ENCODE results near the gene REEP3.

Gene REEP3

GRCh38 chr10:63628526-63629362, 107.5 kb downstream of the REEP3 start:
- Histone ChIP-seq H3K36me3 (replicated peaks) (no peaks in the 10 kb centered on the region), H3K4me3 (peak overlapping the region; percentile 0), H3K9me3 (no peaks in the 10 kb centered on the region), H3K27me3 (ENCODE audit: low read depth) (no peaks in the 10 kb centered on the region), H3K4me1 (peaks cover 19% of the 10 kb centered on the region)
- in situ Hi-C loops (cut with MboI; ENCODE audit: low sequenced_read_pairs) = no loop called here
- DNase-seq (ENCODE audit: low spot score in 2 of 2) = peak; percentile 90 to 98

GRCh38 chr10:63629363-63630084, 108.3 kb downstream of the REEP3 start:
- Histone ChIP-seq H3K36me3 (replicated peaks) (no peaks in the 10 kb centered on the region), H3K9me3 (no peaks in the 10 kb centered on the region), H3K4me1 (peaks cover 19% of the 10 kb centered on the region), H3K27me3 (ENCODE audit: low read depth) (no peaks in the 10 kb centered on the region), H3K4me3 (peak overlapping the region; percentile 47)
- DNase-seq (ENCODE audit: low spot score in 2 of 2) = peak; percentile 97 to 100
- in situ Hi-C loops (cut with MboI; ENCODE audit: low sequenced_read_pairs) = loop anchor here (10.0 kb wide), 1 partner anchor 95 kb away; no protein-coding TSS in a partner anchor

- H3K9me3 ChIP-seq = no peaks in the 10 kb centered on the region
- in situ Hi-C loops (cut with MboI; ENCODE audit: low sequenced_read_pairs) = loop anchor here (10.0 kb wide), 1 partner anchor 94 kb away; no protein-coding TSS in a partner anchor
Measured at GRCh38 chr10:63630085-63630930, 109.1 kb downstream of the REEP3 start.

GRCh38 chr10:63630931-63631680, 109.9 kb downstream of the REEP3 start:
- Histone ChIP-seq H3K9me3 (no peaks in the 10 kb centered on the region), H3K4me1 (peaks cover 19% of the 10 kb centered on the region), H3K36me3 (replicated peaks) (no peaks in the 10 kb centered on the region), H3K27me3 (ENCODE audit: low read depth) (no peaks in the 10 kb centered on the region), H3K4me3 (peak overlapping the region; percentile 47)
- DNase-seq (ENCODE audit: low spot score in 2 of 2) = no peak
- in situ Hi-C loops (cut with MboI; ENCODE audit: low sequenced_read_pairs) = loop anchor here (10.0 kb wide), 1 partner anchor 94 kb away; no protein-coding TSS in a partner anchor

More at GRCh38 chr10:63630085-63630930, 109.1 kb downstream of the REEP3 start:
- Histone ChIP-seq H3K4me1 (peaks cover 19% of the 10 kb centered on the region), H3K27me3 (ENCODE audit: low read depth) (no peaks in the 10 kb centered on the region), H3K36me3 (replicated peaks) (no peaks in the 10 kb centered on the region), H3K4me3 (peak overlapping the region; percentile 47)
- DNase-seq (ENCODE audit: low spot score in 2 of 2) = peak; percentile 72 to 91

- no peaks in the 10 kb centered on the region for H3K27me3 ChIP-seq (ENCODE audit: low read depth)
- H3K4me3 ChIP-seq = no peak overlapping the region
- in situ Hi-C loops (cut with MboI; ENCODE audit: low sequenced_read_pairs) = loop anchor here (10.0 kb wide), 1 partner anchor 93 kb away; no protein-coding TSS in a partner anchor
- H3K9me3 ChIP-seq = no peaks in the 10 kb centered on the region
- peaks cover 19% of the 10 kb centered on the region for H3K4me1 ChIP-seq
- no peaks in the 10 kb centered on the region for H3K36me3 ChIP-seq (replicated peaks)
- no peak for DNase-seq (ENCODE audit: low spot score in 2 of 2)
Measured at GRCh38 chr10:63631991-63632390, 110.8 kb downstream of the REEP3 start.

- Histone ChIP-seq H3K4me1 (peaks cover 9% of the 10 kb centered on the region), H3K4me3 (no peak overlapping the region), H3K9me3 (no peaks in the 10 kb centered on the region), H3K36me3 (replicated peaks) (no peaks in the 10 kb centered on the region), H3K27me3 (ENCODE audit: low read depth) (no peaks in the 10 kb centered on the region)
- in situ Hi-C loops (cut with MboI; ENCODE audit: low sequenced_read_pairs) = loop anchor here (10.0 kb wide), 1 partner anchor 91 kb away; no protein-coding TSS in a partner anchor
- DNase-seq (ENCODE audit: low spot score in 2 of 2) = peak; percentile 32 to 45
Measured at GRCh38 chr10:63633677-63634487, 112.7 kb downstream of the REEP3 start.

- H3K27me3 ChIP-seq (ENCODE audit: low read depth) = no peaks in the 10 kb centered on the region
- in situ Hi-C loops (cut with MboI; ENCODE audit: low sequenced_read_pairs) = loop anchor here (10.0 kb wide), 1 partner anchor 90 kb away; no protein-coding TSS in a partner anchor
Measured at GRCh38 chr10:63634488-63635065, 113.4 kb downstream of the REEP3 start.

GRCh38 chr10:63636812-63637211, 115.6 kb downstream of the REEP3 start:
- Histone ChIP-seq H3K4me3 (no peak overlapping the region), H3K36me3 (replicated peaks) (no peaks in the 10 kb centered on the region), H3K4me1 (no peaks in the 10 kb centered on the region), H3K9me3 (no peaks in the 10 kb centered on the region), H3K27me3 (ENCODE audit: low read depth) (no peaks in the 10 kb centered on the region)
- no peak for DNase-seq (ENCODE audit: low spot score in 2 of 2)
- in situ Hi-C loops (cut with MboI; ENCODE audit: low sequenced_read_pairs) = loop anchor here (10.0 kb wide), 1 partner anchor 88 kb away; no protein-coding TSS in a partner anchor

More at GRCh38 chr10:63634488-63635065, 113.4 kb downstream of the REEP3 start:
- H3K36me3 ChIP-seq (replicated peaks) = no peaks in the 10 kb centered on the region
- no peaks in the 10 kb centered on the region for H3K9me3 ChIP-seq
- H3K4me3 ChIP-seq = no peak overlapping the region
- peaks cover 6% of the 10 kb centered on the region for H3K4me1 ChIP-seq
- DNase-seq (ENCODE audit: low spot score in 2 of 2) = no peak

GRCh38 chr10:63637901-63638327, 116.7 kb downstream of the REEP3 start:
- Histone ChIP-seq H3K27me3 (ENCODE audit: low read depth) (no peaks in the 10 kb centered on the region), H3K4me3 (no peak overlapping the region), H3K9me3 (no peaks in the 10 kb centered on the region), H3K4me1 (no peaks in the 10 kb centered on the region), H3K36me3 (replicated peaks) (no peaks in the 10 kb centered on the region)
- in situ Hi-C loops (cut with MboI; ENCODE audit: low sequenced_read_pairs) = loop anchor here (10.0 kb wide), 1 partner anchor 87 kb away; no protein-coding TSS in a partner anchor
- no peak for DNase-seq (ENCODE audit: low spot score in 2 of 2)

- in situ Hi-C loops (cut with MboI; ENCODE audit: low sequenced_read_pairs) = no loop called here
- no peaks in the 10 kb centered on the region for H3K36me3 ChIP-seq (replicated peaks)
Measured at GRCh38 chr10:63641366-63641765, 120.2 kb downstream of the REEP3 start.

GRCh38 chr10:63641799-63642198, 120.6 kb downstream of the REEP3 start:
- in situ Hi-C loops (cut with MboI; ENCODE audit: low sequenced_read_pairs) = no loop called here
- Histone ChIP-seq H3K9me3 (no peaks in the 10 kb centered on the region), H3K36me3 (replicated peaks) (no peaks in the 10 kb centered on the region), H3K27me3 (ENCODE audit: low read depth) (no peaks in the 10 kb centered on the region), H3K4me3 (no peak overlapping the region), H3K4me1 (no peaks in the 10 kb centered on the region)
- DNase-seq (ENCODE audit: low spot score in 2 of 2) = no peak

More at GRCh38 chr10:63641366-63641765, 120.2 kb downstream of the REEP3 start:
- no peak for DNase-seq (ENCODE audit: low spot score in 2 of 2)
- Histone ChIP-seq H3K4me3 (no peak overlapping the region), H3K9me3 (no peaks in the 10 kb centered on the region), H3K4me1 (no peaks in the 10 kb centered on the region), H3K27me3 (ENCODE audit: low read depth) (no peaks in the 10 kb centered on the region)

Measured in HAP-1 (cell line).